SU-DHL-6 (cell line): Measurements from ENCODE around the gene AIP.

Experiments used
- H2AFZ ChIP-seq: fragments of 200-600 bp; sonication (generic); 2 replicates; pipeline ENCODE4 v1.6.1; 2014; ENCODE audit warnings: low read depth, mild to moderate bottlenecking, moderate library complexity, mixed read lengths, antibody characterized with exemption, low read length; ENCODE audit not compliant: severe bottlenecking
- H3F3A ChIP-seq: fragments of 200-600 bp; shearing (Covaris generic); 2 replicates; pipeline ENCODE4 v1.6.0; 2016; ENCODE audit warnings: antibody characterized with exemption, mild to moderate bottlenecking; ENCODE audit not compliant: insufficient read depth
- H3K27ac ChIP-seq: fragments of 200-600 bp; sonication (generic); 2 replicates; pipeline ENCODE4 v1.5.1; 2016; ENCODE audit warnings: low read depth, mild to moderate bottlenecking, low read length, moderate library complexity, mixed read lengths
- H3K27me3 ChIP-seq: fragments of 200-600 bp; sonication (generic), shearing (Covaris generic); 2 replicates; pipeline ENCODE4 v1.6.0; 2014; ENCODE audit warnings: mild to moderate bottlenecking, low read length
- H3K36me3 ChIP-seq: fragments of 200-600 bp; sonication (generic); 2 replicates; pipeline ENCODE4 v1.6.1; 2014; ENCODE audit warnings: mild to moderate bottlenecking, low read length, mixed read lengths
- H3K4me2 ChIP-seq: fragments of 300-600, 200-600 bp; shearing (Covaris generic), sonication (generic); 2 replicates; pipeline ENCODE4 v1.6.0; 2014; ENCODE audit warnings: low read length, low read depth, mild to moderate bottlenecking; ENCODE audit not compliant: poor library complexity, severe bottlenecking
- H3K4me3 ChIP-seq: fragments of 200-600 bp; sonication (generic); 2 replicates; pipeline ENCODE4 v1.5.1; 2014; ENCODE audit warnings: antibody characterized with exemption, low read length, mild to moderate bottlenecking, mixed read lengths; ENCODE audit not compliant: insufficient read depth, poor library complexity, severe bottlenecking
- H3K79me2 ChIP-seq: fragments of 200-600 bp; sonication (generic); 2 replicates; pipeline ENCODE4 v1.6.1; 2014; ENCODE audit warnings: mild to moderate bottlenecking, low read length, moderate library complexity; ENCODE audit not compliant: insufficient read depth
- H3K9ac ChIP-seq: fragments of 200-600 bp; sonication (generic); 2 replicates; pipeline ENCODE4 v1.7.0; 2014; ENCODE audit warnings: mild to moderate bottlenecking, low read length
- H3K9me2 ChIP-seq: fragments of 200-600 bp; sonication (generic); replicated peaks from 2 replicates; pipeline ENCODE4 v1.6.1; 2014; ENCODE audit warnings: low read length; ENCODE audit not compliant: insufficient read depth
- H3K9me3 ChIP-seq: fragments of 200-600 bp; sonication (generic); 2 replicates; pipeline ENCODE4 v1.6.1; 2014; ENCODE audit warnings: low read length, mixed read lengths; ENCODE audit not compliant: insufficient read depth
- H4K20me1 ChIP-seq: fragments of 200-600 bp; sonication (generic); 2 replicates; pipeline ENCODE4 v1.6.1; 2014; ENCODE audit warnings: low read depth, mild to moderate bottlenecking, antibody characterized with exemption, low read length, moderate library complexity, mixed read lengths
- CTCF ChIP-seq: fragments of 200-600 bp; sonication (generic); IDR thresholded peaks from one replicate; pipeline ENCODE4 v1.5.1; 2017; ENCODE audit warnings: antibody characterized with exemption, mild to moderate bottlenecking, low read length, moderate library complexity; ENCODE audit not compliant: insufficient read depth, poor library complexity, severe bottlenecking
- EZH2phosphoT487 ChIP-seq: fragments of 200-600 bp; sonication (generic), shearing (Covaris generic); conservative IDR thresholded peaks from 2 replicates; pipeline ENCODE4 v1.6.1; 2018; ENCODE audit warnings: mild to moderate bottlenecking, antibody characterized with exemption, low read length, moderate library complexity, mixed read lengths

The AIP gene

GRCh38 chr11:67538823-67539505 is 56.1 kb downstream of the AIP start:
- H3K4me2 ChIP-seq = no peak overlapping the region
- TF ChIP-seq CTCF = no peak
- no peak for TF ChIP-seq EZH2phosphoT487
- no peaks in the 10 kb centered on the region for H3F3A ChIP-seq
- no peaks in the 10 kb centered on the region for H3K36me3 ChIP-seq
- no peaks in the 10 kb centered on the region for H4K20me1 ChIP-seq
- H3K27me3 ChIP-seq = no peaks in the 10 kb centered on the region
- no peaks in the 10 kb centered on the region for H3K79me2 ChIP-seq
- H3K9me2 ChIP-seq = no peaks in the 10 kb centered on the region
- no peak overlapping the region for H3K27ac ChIP-seq
- H3K9ac ChIP-seq = no peak overlapping the region
- peaks cover 7% of the 10 kb centered on the region; the same call in 1 of the 2 replicates for H3K9me3 ChIP-seq
- H2AFZ ChIP-seq = no peak overlapping the region
- H3K4me3 ChIP-seq = no peak overlapping the region

GRCh38 chr11:67539550-67539949 is 56.7 kb downstream of the AIP start:
- TF ChIP-seq EZH2phosphoT487 (no peak), CTCF (no peak)
- Histone ChIP-seq H3K4me3 (no peak overlapping the region), H2AFZ (no peak overlapping the region), H3K9me2 (no peaks in the 10 kb centered on the region), H3K27ac (no peak overlapping the region), H3K27me3 (no peaks in the 10 kb centered on the region), H4K20me1 (no peaks in the 10 kb centered on the region), H3K9me3 (peaks cover 2% of the 10 kb centered on the region; the same call in 1 of the 2 replicates), H3K4me2 (no peak overlapping the region), H3K79me2 (no peaks in the 10 kb centered on the region), H3F3A (no peaks in the 10 kb centered on the region), H3K36me3 (no peaks in the 10 kb centered on the region), H3K9ac (no peak overlapping the region)
